Motor neuron (in vitro differentiated cells): ENCODE results near the gene GBP3. TPM values are rescaled to one million over a fixed set of nuclear protein-coding genes. Genes with fewer than 3 reads are reported as not detected.
"Not testable (repeated sequence)": the region's sequence is repeated elsewhere in the genome, so short reads cannot be mapped to it uniquely, and the experiment has no call there.

Experiments used
- ATAC-seq, 8 experiments: fragments of 200-7000 bp; cut with Tn5 transposase; replicated peaks in 6 of 8; 2 replicates each; pipeline ENCODE4 v1.8.0; 2021; ENCODE audit warnings: mild to moderate bottlenecking in 8 of 8, moderate library complexity in 8 of 8
- H3K27ac ChIP-seq, 2 donors: fragments of 250-450 bp; sonication (Bioruptor Pico); 2 replicates each; pipeline ENCODE4 v1.9.0; 2021; ENCODE audit warnings: antibody characterized with exemption in 2 of 2, mild to moderate bottlenecking in 2 of 2, moderate library complexity in 1 of 2
- H3K4me1 ChIP-seq, 2 donors: fragments of 250-450 bp; sonication (Bioruptor Pico); replicated peaks in 1 of 2; 2 replicates each; pipeline ENCODE4 v1.6.1; 2021; ENCODE audit warnings: antibody characterized with exemption in 2 of 2, mild to moderate bottlenecking in 2 of 2, moderate library complexity in 1 of 2
- H3K4me3 ChIP-seq, 5 donors: fragments of 250-450 bp; sonication (Bioruptor Pico); 2 replicates each; pipeline ENCODE4 v1.9.0; 2021; ENCODE audit warnings: antibody characterized with exemption in 5 of 5, mild to moderate bottlenecking in 5 of 5, moderate library complexity in 4 of 5
- WGBS, 10 experiments: fragments of 450-650 bp; shearing (Covaris generic); methylation state at CpG; one replicate each; pipeline ENCODE4 v1.0.0; 2022; 5-methylcytosine and 5-hydroxymethylcytosine counted together
- in situ Hi-C, 9 experiments: fragments of 400-800 bp; cut with MboI; loops; one replicate each; pipeline ENCODE4 v1.15.0; 2021; ENCODE audit warnings: low sequenced_read_pairs in 9 of 9, low pct_unique_long_range_greater_than_20kb in 2 of 9; ENCODE audit not compliant: unreplicated experiment in 9 of 9
- total RNA-seq, 8 experiments: library from RNA; unstranded; fragments of 300-600 nt; gene quantifications; 2 replicates each; pipeline versions ENCODE4 v1.2.3 to v1.2.4, GENCODE V29; 2022

The GBP3 gene
- total RNA-seq, 8 experiments from 2014 or later = 0.09 to 44.5 (median 1.8) TPM

- H3K27ac ChIP-seq, in situ Hi-C loops, H3K4me3 ChIP-seq, ATAC-seq, H3K4me1 ChIP-seq: not testable (repeated sequence)
- 60% methylated on average over 1 of the region's 4 CpGs; no CpG with 5 or more reads in 8 of the 10 experiments for WGBS, 10 experiments
These were observed 26.5 kb upstream of the GBP3 start for GRCh38 chr1:89049187-89049586.

- ATAC-seq = no peak
- in situ Hi-C loops = no loop called here
- Histone ChIP-seq H3K27ac (no peak overlapping the region), H3K4me3 (no peak overlapping the region), H3K4me1 (no peaks in the 10 kb centered on the region)
- 32 to 88% (median 68%) methylated on average over 1 to 3 of the region's 3 CpGs for WGBS, 10 experiments
These were observed 25.1 kb upstream of the GBP3 start for GRCh38 chr1:89047734-89048133.

GRCh38 chr1:89046318-89047183 lies 23.9 kb upstream of the GBP3 start:
- H3K4me3 ChIP-seq, H3K4me1 ChIP-seq, H3K27ac ChIP-seq, in situ Hi-C loops: not testable (repeated sequence)
- 52 to 89% (median 75%) methylated on average over 2 to 6 of the region's 6 CpGs for WGBS, 10 experiments
- ATAC-seq = peak in 2 of 8 experiments; percentile 43 to 55

GRCh38 chr1:89044970-89045721 lies 22.5 kb upstream of the GBP3 start:
- Histone ChIP-seq H3K27ac (no peak overlapping the region), H3K4me1 (no peaks in the 10 kb centered on the region), H3K4me3 (no peak overlapping the region)
- no peak for ATAC-seq
- 44 to 100% (median 75%) methylated on average over 1 to 2 of the region's 2 CpGs for WGBS, 10 experiments
- in situ Hi-C loops = no loop called here

GRCh38 chr1:89043940-89044339 lies 21.3 kb upstream of the GBP3 start:
- no peak overlapping the region for H3K4me3 ChIP-seq
- no peak overlapping the region for H3K27ac ChIP-seq
- in situ Hi-C loops = no loop called here
- no peaks in the 10 kb centered on the region for H3K4me1 ChIP-seq
- no peak for ATAC-seq
- WGBS, 10 experiments = 0 to 67% (median 36%) methylated on average over 1 to 5 of the region's 5 CpGs

- 60 to 100% (median 85%) methylated on average over 1 to 6 of the region's 7 CpGs; no CpG with 5 or more reads in 2 of the 10 experiments for WGBS, 10 experiments
- Histone ChIP-seq H3K4me1 (no peaks in the 10 kb centered on the region), H3K27ac (no peak overlapping the region), H3K4me3 (no peak overlapping the region)
- ATAC-seq = no peak
- in situ Hi-C loops = no loop called here
These were observed 19.8 kb upstream of the GBP3 start for GRCh38 chr1:89042491-89042890.

- H3K4me1 ChIP-seq = no peaks in the 10 kb centered on the region
- in situ Hi-C loops = no loop called here
- 50 to 100% (median 83%) methylated on average over 1 of the region's 1 CpG; no CpG with 5 or more reads in 1 of the 10 experiments for WGBS, 10 experiments
- H3K4me3 ChIP-seq = no peak overlapping the region
- no peak for ATAC-seq
- no peak overlapping the region for H3K27ac ChIP-seq
These were observed 19.1 kb upstream of the GBP3 start for GRCh38 chr1:89041721-89042120.

- WGBS, 10 experiments = 43 to 83% (median 62%) methylated on average over 1 to 3 of the region's 3 CpGs; no CpG with 5 or more reads in 1 of the 10 experiments
- no peak for ATAC-seq
- no peaks in the 10 kb centered on the region for H3K4me1 ChIP-seq
- H3K27ac ChIP-seq = no peak overlapping the region
- no peak overlapping the region for H3K4me3 ChIP-seq
- in situ Hi-C loops = no loop called here
These were observed 18.5 kb upstream of the GBP3 start for GRCh38 chr1:89041119-89041641.

- 29 to 71% (median 60%) methylated on average over 1 of the region's 1 CpG; no CpG with 5 or more reads in 5 of the 10 experiments for WGBS, 10 experiments
- no peaks in the 10 kb centered on the region for H3K4me1 ChIP-seq
- in situ Hi-C loops = no loop called here
- no peak for ATAC-seq
- H3K27ac ChIP-seq = no peak overlapping the region
- H3K4me3 ChIP-seq = no peak overlapping the region
These were observed 17.6 kb upstream of the GBP3 start for GRCh38 chr1:89040315-89040626.

- Histone ChIP-seq H3K4me3 (no peak overlapping the region), H3K4me1 (no peaks in the 10 kb centered on the region), H3K27ac (no peak overlapping the region)
- in situ Hi-C loops = no loop called here
- WGBS, 10 experiments = 33 to 89% (median 74%) methylated on average over 1 of the region's 1 CpG
- ATAC-seq = no peak
These were observed 14.5 kb upstream of the GBP3 start for GRCh38 chr1:89037186-89037585.

GRCh38 chr1:89035080-89035479 lies 12.4 kb upstream of the GBP3 start:
- no peak for ATAC-seq
- Histone ChIP-seq H3K4me3 (no peak overlapping the region), H3K27ac (no peak overlapping the region), H3K4me1 (no peaks in the 10 kb centered on the region)
- WGBS, 10 experiments = 33 to 100% (median 60%) methylated on average over 1 of the region's 1 CpG; no CpG with 5 or more reads in 5 of the 10 experiments
- in situ Hi-C loops = no loop called here

- ATAC-seq, in situ Hi-C loops, H3K27ac ChIP-seq, H3K4me3 ChIP-seq, H3K4me1 ChIP-seq: not testable (repeated sequence)
- 67 to 100% (median 78%) methylated on average over 2 to 5 of the region's 5 CpGs; no CpG with 5 or more reads in 3 of the 10 experiments for WGBS, 10 experiments
These were observed 11.3 kb upstream of the GBP3 start for GRCh38 chr1:89034004-89034403.

GRCh38 chr1:89029051-89029450 lies 6.4 kb upstream of the GBP3 start:
- H3K4me3 ChIP-seq, in situ Hi-C loops, H3K27ac ChIP-seq, ATAC-seq, H3K4me1 ChIP-seq: not testable (repeated sequence)
- 0 to 94% (median 80%) methylated on average over 1 to 2 of the region's 2 CpGs; no CpG with 5 or more reads in 1 of the 10 experiments for WGBS, 10 experiments
